SH-SY5Y (cell line): ENCODE data around the gene TSSK6.

Experiments
- GATA2 ChIP-seq: IDR thresholded peaks from 2 replicates; pipeline ENCODE4 v1.6.1; 2011; ENCODE audit warnings: mild to moderate bottlenecking, low read depth, low read length
- GATA3 ChIP-seq: IDR thresholded peaks from 2 replicates; pipeline ENCODE4 v1.6.1; 2011; ENCODE audit warnings: low read depth, mild to moderate bottlenecking, low read length, moderate library complexity

GRCh38 chr19:19490214-19490968 is 25.0 kb downstream of the TSSK6 start:
- no peak for TF ChIP-seq GATA3
- TF ChIP-seq GATA2: no peak
